Inferior parietal cortex (tissue), 1 donor: Measurements from ENCODE around the gene C11orf58.

ENCODE experiments used
- DNase-seq: peaks from one replicate; pipeline ENCODE4 v3.0.0-alpha.2; 2016; ENCODE audit errors: extremely low spot score

C11orf58 gene

DNA sequence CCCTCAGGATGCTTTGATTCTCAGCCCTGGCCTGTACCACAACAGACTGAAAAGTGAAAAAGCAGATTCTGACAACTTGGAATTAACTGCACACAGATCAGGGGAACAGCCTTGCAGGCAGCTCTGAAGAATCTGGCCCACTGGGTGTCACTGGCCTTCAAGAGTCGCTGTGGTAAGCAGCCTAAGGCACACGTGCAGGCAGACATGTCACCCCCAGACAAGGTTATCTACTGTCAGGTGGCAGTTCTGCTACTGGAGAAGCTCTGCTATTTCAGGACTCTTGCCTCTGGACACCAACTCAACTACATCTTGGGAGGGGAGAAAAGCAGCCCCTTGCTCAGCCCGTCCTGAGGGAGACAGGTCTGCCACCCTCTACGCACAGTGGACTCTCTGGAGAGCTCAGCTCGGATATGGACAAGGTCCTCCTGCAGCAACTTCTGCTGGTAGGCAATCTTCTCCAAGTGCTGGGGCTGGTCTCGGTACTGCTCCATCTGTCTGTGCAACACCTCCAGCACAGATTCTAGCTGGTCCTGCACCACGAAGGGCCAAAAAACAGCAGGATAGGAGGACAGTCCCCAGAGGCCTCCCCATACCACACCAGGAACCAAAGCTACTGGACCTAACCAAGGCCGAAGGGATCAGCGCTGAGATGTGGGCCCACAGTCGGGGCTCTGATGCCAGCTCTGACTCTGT lies 63.0 kb downstream of the C11orf58 start:
- no peak for DNase-seq

DNA sequence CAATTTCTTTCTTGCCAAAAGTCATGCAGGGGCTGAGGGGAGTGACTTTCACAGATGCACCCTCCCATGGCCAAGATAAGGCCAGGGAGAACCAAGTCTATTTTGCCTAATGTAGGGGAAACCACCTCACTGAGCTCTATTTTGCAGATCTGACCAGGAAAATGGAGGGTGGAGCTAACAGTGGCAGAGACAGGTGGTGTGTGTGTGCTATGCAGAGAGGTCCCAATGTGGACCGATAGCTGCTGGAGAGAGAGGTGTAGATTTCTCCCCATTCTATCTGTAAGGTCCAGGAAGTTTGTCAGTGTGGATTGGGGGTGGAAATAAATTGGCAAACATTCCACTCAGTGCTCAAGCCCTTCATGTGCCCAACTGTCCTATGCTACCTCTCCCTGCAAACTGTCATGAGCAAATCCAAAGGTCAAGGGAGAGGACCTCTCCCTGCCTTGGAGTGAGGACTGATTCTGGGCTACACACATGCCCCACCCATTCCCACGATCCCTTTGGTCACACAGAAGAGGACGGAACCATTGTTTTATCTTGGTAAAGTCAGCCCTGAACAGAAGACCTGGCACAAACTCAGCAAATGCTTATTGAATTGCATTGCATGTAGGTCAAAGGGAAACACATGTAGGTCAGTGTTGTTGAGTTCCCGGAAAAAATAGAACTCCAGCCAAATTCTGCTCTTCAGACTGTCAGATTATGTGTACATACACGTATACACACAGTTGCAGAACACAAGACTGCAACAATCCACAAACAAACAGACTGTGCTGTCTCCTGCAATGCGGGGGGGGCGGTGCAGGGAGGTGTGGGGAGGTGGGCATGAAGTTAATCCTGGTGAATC lies 65.9 kb downstream of the C11orf58 start:
- DNase-seq, result no peak

DNA sequence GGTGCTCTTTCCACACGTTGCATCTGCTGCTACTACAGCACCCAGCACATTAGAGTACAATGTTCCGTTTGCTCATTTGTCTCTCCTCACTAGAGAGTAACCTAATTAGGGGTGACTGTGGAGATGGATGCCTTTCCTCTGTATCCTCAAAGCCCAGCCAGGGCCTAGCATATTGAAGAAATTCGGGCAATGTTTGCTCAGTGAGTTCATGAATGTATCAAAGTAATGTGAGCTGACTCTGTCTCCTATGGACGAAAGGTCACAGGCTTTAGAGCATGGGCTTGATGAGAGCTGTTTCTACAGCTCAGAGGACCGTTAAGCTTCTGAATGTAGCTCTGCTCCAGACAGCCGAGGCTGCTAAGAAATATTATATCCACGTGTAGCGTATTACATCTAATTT lies 67.5 kb downstream of the C11orf58 start:
- DNase-seq, result no peak

GRCh38 chr11:16806791-16807190 lies 68.3 kb downstream of the C11orf58 start:
- DNase-seq, result no peak

GRCh38 chr11:16807306-16807705 lies 68.9 kb downstream of the C11orf58 start:
- no peak for DNase-seq
